Colonic mucosa (tissue), 4 donors: ENCODE results near the gene ARTN. TPM values are rescaled to one million over a fixed set of nuclear protein-coding genes. Genes with fewer than 3 reads are reported as not detected.

Experiments used
- DNase-seq: peaks from one replicate; pipeline ENCODE4 v3.0.0-alpha.2; 2020
- H3K27ac ChIP-seq: fragments of 200-600 bp; one replicate; pipeline ENCODE4 v1.8.0; 2021
- H3K27me3 ChIP-seq: fragments of 200-600 bp; one replicate; pipeline ENCODE4 v1.8.0; 2021
- H3K36me3 ChIP-seq: fragments of 200-600 bp; one replicate; pipeline ENCODE4 v1.8.0; 2021
- H3K4me1 ChIP-seq: fragments of 200-600 bp; one replicate; pipeline ENCODE4 v1.8.0; 2021; ENCODE audit warnings: mild to moderate bottlenecking
- H3K4me3 ChIP-seq: fragments of 200-600 bp; one replicate; pipeline ENCODE4 v1.8.0; 2021
- H3K9ac ChIP-seq, 2 donors: one replicate each; pipeline ENCODE4 v1.7.0; 2013; ENCODE audit warnings: control low read depth in 2 of 2, low read depth in 2 of 2, low read length in 2 of 2
- H3K9me3 ChIP-seq: fragments of 200-600 bp; one replicate; pipeline ENCODE4 v1.8.0; 2021
- CTCF ChIP-seq: fragments of 200-600 bp; IDR thresholded peaks from one replicate; pipeline ENCODE4 v1.8.0; 2022; ENCODE audit warnings: antibody characterized with exemption, mild to moderate bottlenecking
- intact Hi-C: fragments of 100-400 bp; cut with DNase I; formaldehyde crosslinking; loops from one replicate; pipeline ENCODE4 v1.14.1; 2022
- total RNA-seq, 2 donors: library from RNA; stranded (reverse); fragmentation: NEBNext Ultra II Directional in 1 of 2; extraction: Animal tissue kit (Norgen Biotek cat#: 25700) in 1 of 2; gene quantifications; one replicate each; pipeline ENCODE4 v1.2.1, GENCODE V29; 2021
- donor health status: healthy.
- donor health status: DM: no; HTN: no; CAD: no.
- donor health status: DM: no; HTN: no; CAD: no.

ARTN gene
- total RNA-seq, 2 donors from 2014 or later = 5.1 to 8.3 TPM

DNA sequence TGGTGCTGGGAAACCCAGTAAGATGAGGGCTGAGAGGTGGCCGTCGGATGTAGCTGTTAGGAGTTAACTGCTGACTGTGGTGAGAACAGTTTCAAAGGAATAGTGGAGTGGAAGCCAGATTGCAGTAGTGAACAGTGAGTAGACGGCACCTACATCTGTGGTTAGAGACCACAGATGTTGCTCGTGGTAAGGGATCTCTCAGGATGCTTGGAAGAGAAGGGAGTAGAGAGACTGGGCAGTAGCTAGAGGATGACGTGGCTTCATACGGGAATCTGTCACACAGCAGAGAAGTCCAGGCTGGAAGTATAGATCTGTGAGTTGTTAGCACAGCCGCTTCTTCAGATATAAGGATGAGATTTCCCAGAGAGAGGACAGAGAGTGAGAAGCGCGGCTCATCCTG lies 7.8 kb upstream of the ARTN start:
- H3K36me3 ChIP-seq = no peaks in the 10 kb centered on the region
- TF ChIP-seq CTCF = no peak
- no peak overlapping the region for H3K4me3 ChIP-seq
- intact Hi-C loops = no loop called here
- no peak for DNase-seq
- H3K27me3 ChIP-seq = no peaks in the 10 kb centered on the region
- H3K4me1 ChIP-seq = no peaks in the 10 kb centered on the region
- no peaks in the 10 kb centered on the region for H3K9me3 ChIP-seq
- H3K27ac ChIP-seq = no peak overlapping the region
- no peak overlapping the region for H3K9ac ChIP-seq

DNA sequence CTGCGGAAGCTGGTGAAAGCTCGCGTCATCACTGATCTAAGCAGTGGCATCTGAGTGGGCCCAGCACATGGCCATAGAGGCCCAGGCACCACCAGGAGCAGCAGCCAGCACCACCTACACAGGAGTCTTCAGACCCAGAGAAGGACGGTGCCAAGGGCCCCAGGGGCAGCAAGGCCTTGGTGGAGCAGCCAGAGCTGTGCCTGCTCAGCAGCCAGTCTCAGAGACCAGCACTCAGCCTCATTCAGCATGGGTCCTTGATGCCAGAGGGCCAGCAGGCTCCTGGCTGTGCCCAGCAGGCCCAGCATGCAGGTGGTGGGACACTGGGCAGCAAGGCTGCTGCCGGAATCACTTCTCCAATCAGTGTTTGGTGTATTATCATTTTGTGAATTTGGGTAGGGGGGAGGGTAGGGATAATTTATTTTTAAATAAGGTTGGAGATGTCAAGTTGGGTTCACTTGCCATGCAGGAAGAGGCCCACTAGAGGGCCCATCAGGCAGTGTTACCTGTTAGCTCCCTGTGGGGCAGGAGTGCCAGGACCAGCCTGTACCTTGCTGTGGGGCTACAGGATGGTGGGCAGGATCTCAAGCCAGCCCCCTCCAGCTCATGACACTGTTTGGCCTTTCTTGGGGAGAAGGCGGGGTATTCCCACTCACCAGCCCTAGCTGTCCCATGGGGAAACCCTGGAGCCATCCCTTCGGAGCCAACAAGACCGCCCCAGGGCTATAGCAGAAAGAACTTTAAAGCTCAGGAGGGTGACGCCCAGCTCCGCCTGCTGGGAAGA lies 3.2 kb upstream of the ARTN start:
- H3K4me1 ChIP-seq = peaks cover 12% of the 10 kb centered on the region
- H3K27ac ChIP-seq = no peak overlapping the region
- H3K9me3 ChIP-seq = no peaks in the 10 kb centered on the region
- peak; percentile 38 for TF ChIP-seq CTCF
- DNase-seq = no peak
- no peak overlapping the region for H3K4me3 ChIP-seq
- H3K27me3 ChIP-seq = peaks cover 5% of the 10 kb centered on the region
- H3K9ac ChIP-seq = no peak overlapping the region
- H3K36me3 ChIP-seq = no peaks in the 10 kb centered on the region
- intact Hi-C loops = loop anchor here (10.0 kb wide), 2 partner anchors 114 to 396 kb away; partner anchors contain the start of gene PTPRF

- H3K27me3 ChIP-seq = peaks cover 5% of the 10 kb centered on the region
- DNase-seq = no peak
- no peak overlapping the region for H3K4me3 ChIP-seq
- H3K36me3 ChIP-seq = no peaks in the 10 kb centered on the region
- no peak for TF ChIP-seq CTCF
- H3K27ac ChIP-seq = no peak overlapping the region
- H3K4me1 ChIP-seq = peaks cover 14% of the 10 kb centered on the region
- no peak overlapping the region for H3K9ac ChIP-seq
- H3K9me3 ChIP-seq = no peaks in the 10 kb centered on the region
- intact Hi-C loops = loop anchor here (10.0 kb wide), 2 partner anchors 114 to 396 kb away; partner anchors contain the start of gene PTPRF
These were observed 2.7 kb upstream of the ARTN start for GRCh38 chr1:43930949-43931275.

DNA sequence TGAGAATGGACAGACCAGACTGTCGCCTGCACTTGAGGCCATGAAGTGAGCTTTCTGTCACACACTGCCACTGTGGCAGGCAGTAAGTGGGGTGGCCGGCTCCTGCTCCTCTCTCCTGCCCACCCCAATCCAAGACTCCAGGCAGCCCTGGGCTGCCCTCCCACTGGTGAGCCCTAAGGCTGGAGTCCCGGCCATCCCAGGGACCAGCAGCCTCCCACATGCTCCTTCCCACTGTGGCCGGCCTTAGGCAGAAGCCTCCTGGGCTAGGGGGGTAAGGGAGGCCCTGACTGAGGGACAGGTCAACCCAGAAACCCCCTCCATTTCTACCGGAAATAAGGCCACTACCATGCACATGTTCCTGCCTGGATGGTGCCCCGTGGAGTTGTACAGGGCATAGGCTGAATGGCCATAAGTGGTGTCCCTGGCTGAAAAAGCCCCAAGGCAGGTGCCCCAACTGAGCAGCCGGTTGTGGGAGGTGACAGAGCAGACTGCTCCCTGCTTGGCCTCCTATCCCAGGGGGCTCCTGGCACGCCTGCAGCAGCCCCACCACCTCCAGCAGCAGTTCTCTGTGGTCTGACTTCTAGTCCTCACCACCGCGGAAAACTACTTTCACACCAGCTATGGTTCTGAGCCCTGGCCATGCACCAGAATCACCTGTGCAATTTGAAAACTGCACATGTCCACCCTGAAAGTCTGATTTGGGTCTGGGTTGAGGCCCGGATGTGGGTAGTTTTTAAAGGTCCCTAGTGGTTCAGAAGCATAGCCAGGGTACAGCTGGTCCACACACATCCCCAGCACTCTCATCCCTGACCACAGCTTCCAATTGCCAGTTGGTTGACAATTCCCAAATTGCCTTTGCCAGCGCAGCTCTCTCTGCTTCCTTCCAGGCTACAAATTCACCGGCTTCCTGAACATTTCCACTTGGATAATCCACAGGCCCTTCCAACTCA lies 1.6 kb upstream of the ARTN start:
- no peak for TF ChIP-seq CTCF
- Histone ChIP-seq H3K4me3 (no peak overlapping the region), H3K27me3 (peaks cover 5% of the 10 kb centered on the region), H3K4me1 (peaks cover 17% of the 10 kb centered on the region), H3K36me3 (no peaks in the 10 kb centered on the region), H3K9ac (no peak overlapping the region), H3K27ac (no peak overlapping the region), H3K9me3 (no peaks in the 10 kb centered on the region)
- intact Hi-C loops = loop anchor here (10.0 kb wide), 2 partner anchors 113 to 397 kb away; partner anchors contain the start of gene PTPRF
- no peak for DNase-seq

DNA sequence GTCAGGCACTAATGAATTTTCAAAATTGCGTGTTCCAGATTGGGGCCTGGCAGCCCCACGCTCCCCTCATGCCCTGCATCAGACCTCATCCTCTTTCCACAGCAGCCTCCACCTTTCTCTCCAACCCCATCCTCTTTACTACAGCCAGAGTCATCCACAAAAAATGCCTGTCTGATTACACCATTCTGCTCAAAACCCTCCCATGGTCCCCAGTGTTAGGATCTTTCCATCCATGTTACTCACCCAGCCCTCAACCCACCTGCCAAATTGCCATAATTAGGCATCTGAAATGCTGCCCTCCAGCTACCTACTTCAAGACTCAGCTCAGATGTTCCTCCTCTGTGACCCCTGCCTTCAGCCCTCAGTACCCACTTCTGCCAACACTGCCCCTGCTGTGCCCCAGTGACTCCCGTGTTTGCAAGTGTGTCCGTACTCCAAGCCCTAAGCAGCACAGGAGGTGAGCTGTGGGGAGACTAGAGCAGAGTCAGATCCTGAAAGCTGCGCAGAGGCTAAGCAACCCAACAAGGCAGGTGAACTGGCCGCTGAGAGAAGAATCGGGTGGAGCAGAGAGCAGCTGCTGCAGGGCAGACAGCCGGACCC lies 715 bp upstream of the ARTN start:
- intact Hi-C loops = loop anchor here (10.0 kb wide), 2 partner anchors 112 to 398 kb away; partner anchors contain the start of gene PTPRF
- TF ChIP-seq CTCF = no peak
- Histone ChIP-seq H3K9me3 (no peaks in the 10 kb centered on the region), H3K27ac (no peak overlapping the region), H3K36me3 (no peaks in the 10 kb centered on the region), H3K4me3 (peak overlapping the region; percentile 34), H3K4me1 (peaks cover 18% of the 10 kb centered on the region), H3K27me3 (peaks cover 5% of the 10 kb centered on the region), H3K9ac (peak overlapping the region; percentile 28 to 64)
- DNase-seq = no peak
